Activated CD4-positive, alpha-beta memory T cell treated with anti-CD3 and anti-CD28 coated beads, Interleukin-2, amount 10 ng/mL, durations not matched to agents 7 days and 5 days (primary cell): Measurements from ENCODE around the gene RNF38. TPM values are rescaled to one million over a fixed set of nuclear protein-coding genes. Genes with fewer than 3 reads are reported as not detected.
"Not testable (repeated sequence)": the region's sequence is repeated elsewhere in the genome, so short reads cannot be mapped to it uniquely, and the experiment has no call there.

Experiments used
- CTCF ChIA-PET: fragments of 350-600 bp; sonication (Branson Sonifier 250); formaldehyde crosslinking; loops from one replicate; lab custom pipeline; 2021; ENCODE audit warnings: antibody characterized with exemption, inconsistent platforms; lab: Charles Lee
- POLR2A ChIA-PET: fragments of 350-600 bp; sonication (Branson Sonifier 250); formaldehyde crosslinking; loops from one replicate; lab custom pipeline; 2021; ENCODE audit warnings: antibody characterized with exemption; lab: Charles Lee
- DNase-seq: peaks from one replicate; pipeline ENCODE4 v3.0.0-alpha.2; 2020
- H3K27ac Mint-ChIP-seq: one replicate; pipeline ENCODE4 v1.8.0; 2021; ENCODE audit warnings: mild to moderate bottlenecking, mixed read lengths
- H3K27me3 Mint-ChIP-seq: one replicate; pipeline ENCODE4 v1.8.0; 2021; ENCODE audit warnings: mixed read lengths
- H3K36me3 Mint-ChIP-seq: one replicate; pipeline ENCODE4 v1.8.0; 2021; ENCODE audit warnings: low read depth, mixed read lengths
- H3K4me1 Mint-ChIP-seq: one replicate; pipeline ENCODE4 v1.8.0; 2021; ENCODE audit warnings: mixed read lengths
- H3K4me3 Mint-ChIP-seq: one replicate; pipeline ENCODE4 v1.8.0; 2021; ENCODE audit warnings: mild to moderate bottlenecking, mixed read lengths
- H3K9me3 Mint-ChIP-seq: one replicate; pipeline ENCODE4 v1.8.0; 2021; ENCODE audit warnings: mixed read lengths
- total RNA-seq, 2 experiments: library from RNA; stranded (reverse); gene quantifications; one replicate each; pipeline ENCODE4 v1.2.3, GENCODE V29; 2021

Gene RNF38
- total RNA-seq, 2 experiments from 2014 or later, result 42.1 to 44.4 TPM

GRCh38 chr9:36401897-36402480 is 1.9 kb upstream of the RNF38 start:
- CTCF ChIA-PET, result interaction anchor here (1.4 to 4.3 kb wide), 2 partner anchors 154 to 167 kb away, joined by 5 to 20 read pairs; no protein-coding TSS in a partner anchor
- no peak for DNase-seq
- Mint-ChIP-seq H3K4me1 (peaks cover 31% of the 10 kb centered on the region), H3K36me3 (peaks cover 15% of the 10 kb centered on the region), H3K27ac (peak overlapping the region; percentile 77), H3K9me3 (no peaks in the 10 kb centered on the region), H3K4me3 (peak overlapping the region; percentile 88), H3K27me3 (no peaks in the 10 kb centered on the region)
- POLR2A ChIA-PET, result interaction anchor here (0.7 to 2.2 kb wide), 2 partner anchors 84 to 87 kb away, joined by 3 to 5 read pairs; no protein-coding TSS in a partner anchor

GRCh38 chr9:36401164-36401740 is 1.2 kb upstream of the RNF38 start:
- no peak for DNase-seq
- ChIA-PET CTCF (interaction anchor here (4.3 kb wide), 1 partner anchor 155 kb away, joined by 20 read pairs; no protein-coding TSS in a partner anchor), POLR2A (interaction anchor here (0.6 to 2.6 kb wide), 8 partner anchors 14 to 1064 kb away, joined by 3 to 12 read pairs (median 4); partner anchors contain the start of genes CLTA, GNE and ZBTB5)
- Mint-ChIP-seq H3K27ac (peak overlapping the region; percentile 77), H3K36me3 (peaks cover 17% of the 10 kb centered on the region), H3K4me1 (peaks cover 34% of the 10 kb centered on the region), H3K4me3 (peak overlapping the region; percentile 88), H3K9me3 (no peaks in the 10 kb centered on the region), H3K27me3 (no peaks in the 10 kb centered on the region)

- peaks cover 40% of the 10 kb centered on the region for H3K4me1 Mint-ChIP-seq
- no peaks in the 10 kb centered on the region for H3K27me3 Mint-ChIP-seq
- peaks cover 24% of the 10 kb centered on the region for H3K36me3 Mint-ChIP-seq
- H3K27ac Mint-ChIP-seq, result peak overlapping the region; percentile 97
- ChIA-PET CTCF (interaction anchor here (1.3 to 4.3 kb wide), 2 partner anchors 72 to 156 kb away, joined by 3 to 20 read pairs; no protein-coding TSS in a partner anchor), POLR2A (interaction anchor here (0.8 to 2.6 kb wide), 14 partner anchors 10 to 1065 kb away, joined by 3 to 17 read pairs (median 5); partner anchors contain the start of genes CLTA, GNE and ZBTB5)
- peak overlapping the region; percentile 88 for H3K4me3 Mint-ChIP-seq
- peak; percentile 92 for DNase-seq
- no peaks in the 10 kb centered on the region for H3K9me3 Mint-ChIP-seq
Observed at GRCh38 chr9:36400332-36401163, 479 bp upstream of the RNF38 start.

- Mint-ChIP-seq H3K27me3 (no peaks in the 10 kb centered on the region), H3K27ac (peak overlapping the region; percentile 72), H3K4me3 (peak overlapping the region; percentile 66), H3K4me1 (peaks cover 47% of the 10 kb centered on the region), H3K36me3 (peaks cover 27% of the 10 kb centered on the region), H3K9me3 (no peaks in the 10 kb centered on the region)
- no peak for DNase-seq
- POLR2A ChIA-PET, result interaction anchor here (1.9 to 2.6 kb wide), 2 partner anchors 89 to 140 kb away, joined by 11 to 17 read pairs; partner anchors contain the start of gene GNE
- CTCF ChIA-PET, result interaction anchor here (1.3 kb wide), 1 partner anchor 70 kb away, joined by 3 read pairs; no protein-coding TSS in a partner anchor
Observed at GRCh38 chr9:36398745-36399144, 1.3 kb downstream of the RNF38 start.

- Mint-ChIP-seq H3K36me3 (peaks cover 35% of the 10 kb centered on the region), H3K27me3 (no peaks in the 10 kb centered on the region), H3K27ac (no peak overlapping the region), H3K9me3 (no peaks in the 10 kb centered on the region), H3K4me1 (peaks cover 48% of the 10 kb centered on the region), H3K4me3 (no peak overlapping the region)
- CTCF ChIA-PET, result no interaction called here
- POLR2A ChIA-PET, result interaction anchor here (0.9 to 1.0 kb wide), 2 partner anchors 91 to 246 kb away, joined by 3 read pairs; no protein-coding TSS in a partner anchor
- no peak for DNase-seq
Observed at GRCh38 chr9:36396985-36397384, 3.1 kb downstream of the RNF38 start.

- Mint-ChIP-seq H3K4me3 (no peak overlapping the region), H3K36me3 (peaks cover 49% of the 10 kb centered on the region), H3K4me1 (peaks cover 48% of the 10 kb centered on the region), H3K9me3 (no peaks in the 10 kb centered on the region), H3K27ac (no peak overlapping the region), H3K27me3 (no peaks in the 10 kb centered on the region)
- POLR2A ChIA-PET, result no interaction called here
- CTCF ChIA-PET, result interaction anchor here (2.4 kb wide), 1 partner anchor 15 kb away, joined by 14 read pairs; no protein-coding TSS in a partner anchor
- no peak for DNase-seq
Observed at GRCh38 chr9:36392489-36392888, 7.6 kb downstream of the RNF38 start.

GRCh38 chr9:36389590-36389989 is 10.5 kb downstream of the RNF38 start:
- POLR2A ChIA-PET, result interaction anchor here (1.2 kb wide), 1 partner anchor 10 kb away, joined by 5 read pairs; the partner anchor contains the start of gene RNF38
- Mint-ChIP-seq H3K36me3 (peaks cover 50% of the 10 kb centered on the region), H3K4me3 (no peak overlapping the region), H3K27ac (no peak overlapping the region), H3K4me1 (peaks cover 37% of the 10 kb centered on the region), H3K9me3 (no peaks in the 10 kb centered on the region), H3K27me3 (no peaks in the 10 kb centered on the region)
- no peak for DNase-seq
- CTCF ChIA-PET, result no interaction called here

- H3K4me3 Mint-ChIP-seq, DNase-seq, H3K9me3 Mint-ChIP-seq, H3K27me3 Mint-ChIP-seq, H3K27ac Mint-ChIP-seq: not testable (repeated sequence)
- CTCF ChIA-PET, result interaction anchor here (0.5 kb wide), 1 partner anchor 72 kb away, joined by 6 read pairs; no protein-coding TSS in a partner anchor
- H3K4me1 Mint-ChIP-seq, result peaks cover 57% of the 10 kb centered on the region
- POLR2A ChIA-PET, result interaction anchor here (1.8 kb wide), 1 partner anchor 14 kb away, joined by 5 read pairs; the partner anchor contains the start of gene RNF38
- H3K36me3 Mint-ChIP-seq, result peaks cover 47% of the 10 kb centered on the region
Observed at GRCh38 chr9:36386396-36386965, 13.6 kb downstream of the RNF38 start.

- H3K27ac Mint-ChIP-seq, result peak overlapping the region; percentile 67
- ChIA-PET CTCF (no interaction called here), POLR2A (interaction anchor here (1.1 kb wide), 1 partner anchor 18 kb away, joined by 6 read pairs; the partner anchor contains the start of gene RNF38)
- H3K4me3 Mint-ChIP-seq, result peak overlapping the region; percentile 67
- peaks cover 35% of the 10 kb centered on the region for H3K36me3 Mint-ChIP-seq
- H3K27me3 Mint-ChIP-seq, result no peaks in the 10 kb centered on the region
- no peak for DNase-seq
- H3K9me3 Mint-ChIP-seq, result no peaks in the 10 kb centered on the region
- peaks cover 50% of the 10 kb centered on the region for H3K4me1 Mint-ChIP-seq
Observed at GRCh38 chr9:36382484-36382883, 17.6 kb downstream of the RNF38 start.

- ChIA-PET POLR2A (no interaction called here), CTCF (no interaction called here)
- no peak overlapping the region for H3K4me3 Mint-ChIP-seq
- no peaks in the 10 kb centered on the region for H3K27me3 Mint-ChIP-seq
- peaks cover 35% of the 10 kb centered on the region for H3K36me3 Mint-ChIP-seq
- no peaks in the 10 kb centered on the region for H3K9me3 Mint-ChIP-seq
- no peak overlapping the region for H3K27ac Mint-ChIP-seq
- peaks cover 1% of the 10 kb centered on the region for H3K4me1 Mint-ChIP-seq
- DNase-seq, result no peak
Observed at GRCh38 chr9:36364577-36364976, 35.5 kb downstream of the RNF38 start.

GRCh38 chr9:36363448-36363847 is 36.6 kb downstream of the RNF38 start:
- CTCF ChIA-PET, result no interaction called here
- POLR2A ChIA-PET, result no interaction called here
- no peak overlapping the region for H3K27ac Mint-ChIP-seq
- H3K4me1 Mint-ChIP-seq, result peaks cover 1% of the 10 kb centered on the region
- no peaks in the 10 kb centered on the region for H3K9me3 Mint-ChIP-seq
- peaks cover 24% of the 10 kb centered on the region for H3K36me3 Mint-ChIP-seq
- DNase-seq, result no peak
- no peaks in the 10 kb centered on the region for H3K27me3 Mint-ChIP-seq
- H3K4me3 Mint-ChIP-seq, result no peak overlapping the region

GRCh38 chr9:36358486-36358885 is 41.6 kb downstream of the RNF38 start:
- ChIA-PET CTCF (no interaction called here), POLR2A (no interaction called here)
- no peak overlapping the region for H3K4me3 Mint-ChIP-seq
- DNase-seq, result no peak
- peaks cover 25% of the 10 kb centered on the region for H3K36me3 Mint-ChIP-seq
- H3K9me3 Mint-ChIP-seq, result no peaks in the 10 kb centered on the region
- peaks cover 10% of the 10 kb centered on the region for H3K4me1 Mint-ChIP-seq
- no peaks in the 10 kb centered on the region for H3K27me3 Mint-ChIP-seq
- H3K27ac Mint-ChIP-seq, result no peak overlapping the region
